ENCODE results near the gene FGGY.

DNA sequence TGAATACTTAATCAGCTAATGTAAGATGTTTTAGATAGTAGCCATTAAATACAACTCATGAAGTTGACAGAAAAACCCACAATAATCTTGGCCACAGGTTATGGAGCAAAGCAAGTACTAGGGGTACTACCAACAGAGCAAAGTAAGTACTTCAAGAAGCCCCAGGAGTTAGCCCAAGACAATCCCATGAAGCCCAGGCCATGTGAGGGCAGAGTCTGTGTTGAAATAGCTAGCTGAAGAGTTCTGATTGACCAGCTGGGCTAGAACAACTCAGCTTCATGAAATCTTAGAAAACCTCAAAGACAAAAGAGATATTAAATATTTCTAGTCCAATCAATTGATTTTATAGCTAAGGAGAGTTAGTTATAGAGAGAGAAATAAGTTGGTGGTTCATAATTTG lies 304.9 kb downstream of the FGGY start:
- TF ChIP-seq ZNF23 (tag by site-specific recombination; IDR thresholded peaks at IDR 0.05; ENCODE audit: borderline replicate concordance) (no peak), ZFP41 (tag by site-specific recombination; IDR thresholded peaks at IDR 0.05; ENCODE audit: borderline replicate concordance) (no peak), ZNF501 (tag by site-specific recombination; IDR thresholded peaks at IDR 0.05) (no peak), ZSCAN16 (tag by site-specific recombination; IDR thresholded peaks at IDR 0.05) (no peak), GLI4 (tag by site-specific recombination; IDR thresholded peaks at IDR 0.05) (no peak), ZNF837 (tag by site-specific recombination; IDR thresholded peaks at IDR 0.05) (no peak), ZNF558 (tag by site-specific recombination; IDR thresholded peaks at IDR 0.05) (no peak), ZNF585B (tag by site-specific recombination; IDR thresholded peaks at IDR 0.05) (no peak)
- TF ChIP-seq, protein P1, sequence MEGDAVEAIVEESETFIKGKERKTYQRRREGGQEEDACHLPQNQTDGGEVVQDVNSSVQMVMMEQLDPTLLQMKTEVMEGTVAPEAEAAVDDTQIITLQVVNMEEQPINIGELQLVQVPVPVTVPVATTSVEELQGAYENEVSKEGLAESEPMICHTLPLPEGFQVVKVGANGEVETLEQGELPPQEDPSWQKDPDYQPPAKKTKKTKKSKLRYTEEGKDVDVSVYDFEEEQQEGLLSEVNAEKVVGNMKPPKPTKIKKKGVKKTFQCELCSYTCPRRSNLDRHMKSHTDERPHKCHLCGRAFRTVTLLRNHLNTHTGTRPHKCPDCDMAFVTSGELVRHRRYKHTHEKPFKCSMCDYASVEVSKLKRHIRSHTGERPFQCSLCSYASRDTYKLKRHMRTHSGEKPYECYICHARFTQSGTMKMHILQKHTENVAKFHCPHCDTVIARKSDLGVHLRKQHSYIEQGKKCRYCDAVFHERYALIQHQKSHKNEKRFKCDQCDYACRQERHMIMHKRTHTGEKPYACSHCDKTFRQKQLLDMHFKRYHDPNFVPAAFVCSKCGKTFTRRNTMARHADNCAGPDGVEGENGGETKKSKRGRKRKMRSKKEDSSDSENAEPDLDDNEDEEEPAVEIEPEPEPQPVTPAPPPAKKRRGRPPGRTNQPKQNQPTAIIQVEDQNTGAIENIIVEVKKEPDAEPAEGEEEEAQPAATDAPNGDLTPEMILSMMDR (tag by site-specific recombination; IDR thresholded peaks at IDR 0.05), result no peak
- TF ChIP-seq, protein P2, sequence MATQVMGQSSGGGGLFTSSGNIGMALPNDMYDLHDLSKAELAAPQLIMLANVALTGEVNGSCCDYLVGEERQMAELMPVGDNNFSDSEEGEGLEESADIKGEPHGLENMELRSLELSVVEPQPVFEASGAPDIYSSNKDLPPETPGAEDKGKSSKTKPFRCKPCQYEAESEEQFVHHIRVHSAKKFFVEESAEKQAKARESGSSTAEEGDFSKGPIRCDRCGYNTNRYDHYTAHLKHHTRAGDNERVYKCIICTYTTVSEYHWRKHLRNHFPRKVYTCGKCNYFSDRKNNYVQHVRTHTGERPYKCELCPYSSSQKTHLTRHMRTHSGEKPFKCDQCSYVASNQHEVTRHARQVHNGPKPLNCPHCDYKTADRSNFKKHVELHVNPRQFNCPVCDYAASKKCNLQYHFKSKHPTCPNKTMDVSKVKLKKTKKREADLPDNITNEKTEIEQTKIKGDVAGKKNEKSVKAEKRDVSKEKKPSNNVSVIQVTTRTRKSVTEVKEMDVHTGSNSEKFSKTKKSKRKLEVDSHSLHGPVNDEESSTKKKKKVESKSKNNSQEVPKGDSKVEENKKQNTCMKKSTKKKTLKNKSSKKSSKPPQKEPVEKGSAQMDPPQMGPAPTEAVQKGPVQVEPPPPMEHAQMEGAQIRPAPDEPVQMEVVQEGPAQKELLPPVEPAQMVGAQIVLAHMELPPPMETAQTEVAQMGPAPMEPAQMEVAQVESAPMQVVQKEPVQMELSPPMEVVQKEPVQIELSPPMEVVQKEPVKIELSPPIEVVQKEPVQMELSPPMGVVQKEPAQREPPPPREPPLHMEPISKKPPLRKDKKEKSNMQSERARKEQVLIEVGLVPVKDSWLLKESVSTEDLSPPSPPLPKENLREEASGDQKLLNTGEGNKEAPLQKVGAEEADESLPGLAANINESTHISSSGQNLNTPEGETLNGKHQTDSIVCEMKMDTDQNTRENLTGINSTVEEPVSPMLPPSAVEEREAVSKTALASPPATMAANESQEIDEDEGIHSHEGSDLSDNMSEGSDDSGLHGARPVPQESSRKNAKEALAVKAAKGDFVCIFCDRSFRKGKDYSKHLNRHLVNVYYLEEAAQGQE (tag by site-specific recombination; IDR thresholded peaks at IDR 0.05), result no peak
- TF ChIP-seq, protein P3, sequence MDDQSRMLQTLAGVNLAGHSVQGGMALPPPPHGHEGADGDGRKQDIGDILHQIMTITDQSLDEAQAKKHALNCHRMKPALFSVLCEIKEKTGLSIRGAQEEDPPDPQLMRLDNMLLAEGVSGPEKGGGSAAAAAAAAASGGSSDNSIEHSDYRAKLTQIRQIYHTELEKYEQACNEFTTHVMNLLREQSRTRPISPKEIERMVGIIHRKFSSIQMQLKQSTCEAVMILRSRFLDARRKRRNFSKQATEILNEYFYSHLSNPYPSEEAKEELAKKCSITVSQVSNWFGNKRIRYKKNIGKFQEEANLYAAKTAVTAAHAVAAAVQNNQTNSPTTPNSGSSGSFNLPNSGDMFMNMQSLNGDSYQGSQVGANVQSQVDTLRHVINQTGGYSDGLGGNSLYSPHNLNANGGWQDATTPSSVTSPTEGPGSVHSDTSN (CRISPR knock-in tag; IDR thresholded peaks at IDR 0.05), result no peak
- TF ChIP-seq, protein P4, sequence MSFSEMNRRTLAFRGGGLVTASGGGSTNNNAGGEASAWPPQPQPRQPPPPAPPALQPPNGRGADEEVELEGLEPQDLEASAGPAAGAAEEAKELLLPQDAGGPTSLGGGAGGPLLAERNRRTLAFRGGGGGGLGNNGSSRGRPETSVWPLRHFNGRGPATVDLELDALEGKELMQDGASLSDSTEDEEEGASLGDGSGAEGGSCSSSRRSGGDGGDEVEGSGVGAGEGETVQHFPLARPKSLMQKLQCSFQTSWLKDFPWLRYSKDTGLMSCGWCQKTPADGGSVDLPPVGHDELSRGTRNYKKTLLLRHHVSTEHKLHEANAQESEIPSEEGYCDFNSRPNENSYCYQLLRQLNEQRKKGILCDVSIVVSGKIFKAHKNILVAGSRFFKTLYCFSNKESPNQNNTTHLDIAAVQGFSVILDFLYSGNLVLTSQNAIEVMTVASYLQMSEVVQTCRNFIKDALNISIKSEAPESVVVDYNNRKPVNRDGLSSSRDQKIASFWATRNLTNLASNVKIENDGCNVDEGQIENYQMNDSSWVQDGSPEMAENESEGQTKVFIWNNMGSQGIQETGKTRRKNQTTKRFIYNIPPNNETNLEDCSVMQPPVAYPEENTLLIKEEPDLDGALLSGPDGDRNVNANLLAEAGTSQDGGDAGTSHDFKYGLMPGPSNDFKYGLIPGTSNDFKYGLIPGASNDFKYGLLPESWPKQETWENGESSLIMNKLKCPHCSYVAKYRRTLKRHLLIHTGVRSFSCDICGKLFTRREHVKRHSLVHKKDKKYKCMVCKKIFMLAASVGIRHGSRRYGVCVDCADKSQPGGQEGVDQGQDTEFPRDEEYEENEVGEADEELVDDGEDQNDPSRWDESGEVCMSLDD (tag by site-specific recombination; IDR thresholded peaks at IDR 0.05), result no peak
- TF ChIP-seq, protein P5, sequence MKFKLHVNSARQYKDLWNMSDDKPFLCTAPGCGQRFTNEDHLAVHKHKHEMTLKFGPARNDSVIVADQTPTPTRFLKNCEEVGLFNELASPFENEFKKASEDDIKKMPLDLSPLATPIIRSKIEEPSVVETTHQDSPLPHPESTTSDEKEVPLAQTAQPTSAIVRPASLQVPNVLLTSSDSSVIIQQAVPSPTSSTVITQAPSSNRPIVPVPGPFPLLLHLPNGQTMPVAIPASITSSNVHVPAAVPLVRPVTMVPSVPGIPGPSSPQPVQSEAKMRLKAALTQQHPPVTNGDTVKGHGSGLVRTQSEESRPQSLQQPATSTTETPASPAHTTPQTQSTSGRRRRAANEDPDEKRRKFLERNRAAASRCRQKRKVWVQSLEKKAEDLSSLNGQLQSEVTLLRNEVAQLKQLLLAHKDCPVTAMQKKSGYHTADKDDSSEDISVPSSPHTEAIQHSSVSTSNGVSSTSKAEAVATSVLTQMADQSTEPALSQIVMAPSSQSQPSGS (tag by site-specific recombination; IDR thresholded peaks at IDR 0.05; ENCODE audit: low read depth), result no peak

Data from HEK293 (cell line).